GM19043 (cell line): ENCODE measurements around the gene MANSC4.
"Not testable (repeated sequence)": the region's sequence is repeated elsewhere in the genome, so short reads cannot be mapped to it uniquely, and the experiment has no call there.

Experiments used
- ATAC-seq: cut with Tn5 transposase; IDR thresholded peaks from one replicate; pipeline ENCODE4 v1.9.1; 2021; ENCODE audit warnings: low read depth; ENCODE audit not compliant: unreplicated experiment

MANSC4 gene

DNA sequence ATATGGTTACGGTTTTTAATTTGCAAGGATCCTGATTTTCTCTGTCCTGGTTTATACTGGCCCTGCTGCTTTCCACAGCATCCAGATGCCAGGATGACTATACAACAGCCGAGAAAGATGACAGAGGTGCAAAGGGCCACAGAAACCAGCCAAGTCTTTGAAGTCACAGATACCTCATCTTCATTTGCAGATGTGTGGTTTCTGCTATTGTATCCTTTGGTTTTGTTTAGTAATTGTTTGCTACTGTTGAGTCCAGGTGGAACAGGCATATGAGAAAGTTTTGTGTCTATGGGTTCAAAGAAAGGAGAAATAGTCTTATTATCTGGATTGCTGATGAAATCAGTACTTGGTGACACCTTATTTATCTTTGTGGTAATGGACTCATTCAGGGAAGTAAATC lies 17.3 kb downstream of the MANSC4 start:
- no peak for ATAC-seq

DNA sequence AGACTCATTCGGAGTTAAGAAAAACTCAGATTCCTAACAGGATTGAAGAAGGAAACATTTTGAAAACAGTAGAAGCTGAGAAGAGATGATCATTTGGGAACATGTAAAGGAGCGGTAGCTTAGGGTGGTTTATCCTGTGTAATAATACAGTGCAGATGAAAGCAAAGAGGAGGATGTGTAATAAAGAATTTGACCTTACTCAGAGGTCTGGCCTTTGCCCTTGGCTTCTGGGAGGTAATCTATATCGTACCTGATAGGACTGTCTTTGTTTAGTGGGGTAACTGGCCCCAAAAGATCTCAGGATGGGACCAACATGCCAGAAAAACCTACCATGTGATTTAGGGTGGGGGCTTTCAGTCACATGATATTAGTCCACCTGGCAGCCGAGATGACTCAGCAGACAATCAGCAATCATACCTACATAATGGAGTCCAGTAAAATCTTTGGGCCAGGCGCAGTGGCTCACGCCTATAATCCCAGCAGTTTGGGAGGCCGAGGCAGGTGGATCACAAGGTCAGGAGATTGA lies 23.3 kb downstream of the MANSC4 start:
- ATAC-seq: no peak

DNA sequence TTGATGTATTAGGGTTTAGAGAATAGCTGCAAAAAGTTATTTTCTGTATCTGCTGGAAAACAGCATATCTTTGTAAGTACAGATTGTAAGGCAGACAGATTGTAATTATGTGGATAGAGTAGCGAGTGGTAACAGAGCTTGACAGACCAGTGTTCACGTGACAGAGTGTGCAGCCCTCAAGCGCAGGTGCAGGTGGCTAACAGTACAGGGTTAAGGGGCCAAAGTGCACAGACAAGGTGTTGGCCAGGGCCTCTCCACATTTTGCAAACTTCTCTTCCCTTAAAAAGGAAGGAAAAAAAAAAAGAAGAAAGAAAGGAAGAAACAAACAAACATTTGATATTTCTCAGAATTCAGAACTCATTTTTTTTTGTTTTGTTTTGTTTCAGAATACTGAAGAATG lies 25.2 kb downstream of the MANSC4 start:
- no peak for ATAC-seq

DNA sequence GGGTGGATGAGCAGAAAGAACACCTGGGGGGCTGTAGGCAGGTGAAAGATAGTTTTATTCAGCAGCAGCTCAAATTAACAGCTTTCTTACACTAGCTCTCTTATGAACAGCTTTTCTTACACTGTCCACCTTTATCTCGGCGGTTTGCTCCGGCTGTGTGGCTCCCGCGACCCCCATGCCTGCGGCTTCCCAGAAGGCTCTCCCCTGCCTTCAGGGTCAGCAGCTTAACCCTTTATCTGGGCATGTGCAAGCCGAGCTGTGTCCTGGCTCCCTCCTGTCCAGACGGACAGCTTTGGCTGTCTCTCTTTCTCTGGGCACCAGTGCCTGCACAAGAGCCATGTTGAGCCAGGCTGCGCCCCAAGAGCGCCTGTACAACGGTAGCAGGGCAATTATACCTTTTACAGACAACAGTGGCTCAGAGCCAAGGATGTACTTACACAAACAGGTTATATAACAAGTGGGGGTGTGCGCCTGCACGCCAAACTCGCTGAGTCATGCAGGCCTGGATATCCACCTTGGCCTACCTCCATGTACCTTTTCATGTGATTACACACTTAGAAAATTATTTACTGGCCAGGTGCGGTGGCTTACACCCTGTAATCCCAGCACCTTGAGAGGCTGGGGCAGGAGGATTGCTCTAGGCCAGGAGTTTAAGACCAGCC lies 28.5 kb downstream of the MANSC4 start:
- ATAC-seq: no peak

DNA sequence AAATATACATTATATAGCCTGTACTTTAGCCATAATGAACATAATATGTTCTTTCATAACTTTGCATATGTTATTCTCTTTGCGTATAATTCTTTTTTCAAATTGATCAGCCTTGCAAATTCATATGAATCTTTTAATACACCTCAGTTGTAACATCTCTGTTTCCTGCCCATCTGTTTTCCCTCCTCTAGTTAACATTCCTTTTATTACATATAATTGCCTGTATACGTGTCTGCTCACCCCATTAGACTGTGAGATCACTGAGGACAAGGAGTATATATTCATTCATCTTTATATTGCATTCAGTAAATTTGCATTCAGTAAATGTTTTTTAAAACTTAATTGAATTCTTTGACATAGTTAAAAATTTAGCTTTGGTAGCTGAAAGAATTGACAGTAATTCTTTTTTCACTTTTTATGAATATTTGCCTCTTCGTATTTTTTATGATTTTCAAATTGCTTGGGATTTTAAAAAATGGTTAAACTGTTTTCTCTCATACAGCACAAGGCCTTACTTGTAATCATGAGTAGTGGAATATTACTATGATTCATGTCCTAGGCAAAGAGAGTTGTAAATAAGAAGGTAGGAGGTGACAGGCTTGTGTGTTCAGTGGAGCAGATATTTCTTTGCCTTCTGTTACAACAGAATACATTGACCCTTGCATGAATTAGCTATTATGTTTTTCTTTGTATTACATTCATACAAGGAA lies 32.8 kb downstream of the MANSC4 start:
- no peak for ATAC-seq

DNA sequence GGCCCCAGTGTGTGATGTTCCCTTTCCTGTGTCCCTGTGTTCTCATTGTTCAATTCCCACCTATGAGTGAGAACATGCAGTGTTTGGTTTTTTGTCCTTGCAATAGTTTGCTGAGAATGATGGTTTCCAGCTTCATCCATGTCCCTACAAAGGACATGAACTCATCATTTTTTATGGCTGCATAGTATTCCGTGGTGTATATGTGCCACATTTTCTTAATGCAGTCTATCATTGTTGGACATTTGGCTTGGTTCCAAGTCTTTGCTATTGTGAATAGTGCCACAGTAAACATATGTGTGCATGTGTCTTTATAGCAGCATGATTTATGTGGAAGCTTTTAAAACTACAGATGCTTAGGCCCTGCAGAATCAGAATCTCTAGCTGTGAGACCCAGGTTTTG lies 34.3 kb downstream of the MANSC4 start:
- not testable (repeated sequence) for ATAC-seq

DNA sequence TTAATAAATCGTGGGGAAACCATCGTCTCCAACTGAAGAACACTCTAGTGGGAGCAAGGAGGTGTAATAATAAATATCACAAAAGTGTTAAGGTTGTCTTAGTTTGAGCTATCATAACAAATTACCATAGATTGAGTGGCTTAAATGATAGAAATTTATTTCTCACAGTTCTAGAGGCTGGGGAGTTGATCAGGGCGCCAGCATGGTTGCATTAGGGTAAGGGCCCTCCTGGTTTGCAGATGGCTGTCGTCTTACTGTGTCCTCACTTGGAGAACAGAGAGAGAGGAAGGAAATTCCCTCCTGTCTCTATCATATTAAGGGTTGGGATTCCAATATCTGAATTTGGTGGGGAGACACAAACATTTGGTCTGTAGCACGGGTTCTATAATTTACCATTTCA lies 36.4 kb downstream of the MANSC4 start:
- ATAC-seq: no peak

DNA sequence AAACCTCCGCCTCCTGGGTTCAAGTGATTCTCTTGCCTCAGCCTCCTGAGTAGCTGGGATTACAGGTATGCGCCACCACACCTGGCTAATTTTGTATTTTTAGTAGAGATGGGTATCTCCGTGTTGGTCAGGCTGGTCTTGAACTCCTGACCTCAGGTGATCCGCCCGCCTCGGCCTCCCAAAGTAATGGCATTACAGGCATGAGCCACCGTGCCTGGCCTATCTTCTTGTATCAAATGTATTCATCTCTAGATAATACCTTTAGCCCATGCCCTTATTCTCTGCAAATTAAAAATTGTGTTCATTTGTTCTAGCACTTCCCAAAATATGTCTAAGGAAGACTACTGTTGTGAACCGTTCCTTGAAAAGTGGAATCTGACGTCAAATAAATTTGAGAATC lies 45.7 kb downstream of the MANSC4 start:
- not testable (repeated sequence) for ATAC-seq

DNA sequence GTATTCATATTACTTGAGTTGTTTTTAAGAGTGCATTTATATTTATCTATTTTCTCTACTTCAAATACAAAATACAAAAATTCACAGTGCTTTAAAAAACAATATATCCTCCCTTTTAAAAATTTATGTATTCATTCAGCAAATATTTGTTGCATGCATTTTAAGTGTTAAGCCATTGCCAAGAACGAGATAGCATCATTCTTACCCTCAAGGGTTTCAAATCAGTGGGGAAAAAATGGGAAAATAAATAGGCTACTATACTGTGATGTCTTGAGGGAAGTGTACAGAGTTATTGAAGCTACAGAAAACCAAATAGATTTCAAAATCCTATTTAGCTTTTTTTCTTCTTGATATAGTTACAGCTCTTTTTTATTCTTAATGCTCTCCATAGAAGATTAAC lies 46.2 kb downstream of the MANSC4 start:
- ATAC-seq: no peak

DNA sequence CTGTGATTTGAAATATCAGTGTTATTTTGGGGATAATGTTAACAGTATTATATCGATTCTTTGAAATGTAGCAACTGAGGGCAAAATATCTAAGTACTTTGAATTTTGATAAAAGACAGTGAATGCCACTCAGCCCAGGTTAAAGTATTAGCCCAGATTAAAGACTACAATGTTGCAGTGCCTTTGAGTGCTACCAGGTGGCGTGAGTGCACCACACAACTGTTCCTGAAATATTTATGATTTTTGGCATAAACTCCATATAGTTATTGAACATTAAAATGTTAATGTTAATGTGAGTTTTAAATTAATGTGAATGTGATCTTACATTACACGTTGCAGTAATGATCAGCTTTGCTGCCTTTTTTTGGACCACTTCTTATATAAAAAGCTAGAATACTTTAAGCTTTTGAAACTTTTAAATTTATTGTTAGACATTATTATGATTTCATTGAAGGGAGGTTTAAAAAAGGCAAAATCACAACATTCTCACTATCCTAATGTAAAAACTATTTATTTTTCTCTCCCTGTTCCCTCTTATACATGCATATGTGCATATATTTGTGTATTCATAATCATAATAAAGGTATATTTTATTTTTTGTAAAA lies 46.9 kb downstream of the MANSC4 start:
- peak; percentile 53 for ATAC-seq

DNA sequence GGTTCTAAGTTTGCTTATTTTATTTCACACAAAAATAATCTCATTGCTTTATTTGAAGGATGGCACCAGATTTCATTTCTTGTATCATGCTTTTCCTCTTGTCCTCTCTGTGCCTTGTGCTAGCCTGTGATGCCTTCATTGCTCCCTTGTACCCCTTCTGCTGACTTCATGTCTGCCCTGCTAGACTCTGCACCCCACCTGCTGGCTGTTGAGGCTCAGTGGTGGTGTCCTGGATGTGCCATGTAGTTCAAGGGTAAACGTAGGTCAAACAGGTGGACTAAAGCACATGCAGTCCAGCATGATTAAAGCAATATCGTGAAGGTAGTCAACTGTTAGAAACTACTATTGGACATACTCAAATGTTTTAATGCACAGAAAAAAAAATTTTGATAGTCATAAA lies 47.8 kb downstream of the MANSC4 start:
- ATAC-seq: no peak

DNA sequence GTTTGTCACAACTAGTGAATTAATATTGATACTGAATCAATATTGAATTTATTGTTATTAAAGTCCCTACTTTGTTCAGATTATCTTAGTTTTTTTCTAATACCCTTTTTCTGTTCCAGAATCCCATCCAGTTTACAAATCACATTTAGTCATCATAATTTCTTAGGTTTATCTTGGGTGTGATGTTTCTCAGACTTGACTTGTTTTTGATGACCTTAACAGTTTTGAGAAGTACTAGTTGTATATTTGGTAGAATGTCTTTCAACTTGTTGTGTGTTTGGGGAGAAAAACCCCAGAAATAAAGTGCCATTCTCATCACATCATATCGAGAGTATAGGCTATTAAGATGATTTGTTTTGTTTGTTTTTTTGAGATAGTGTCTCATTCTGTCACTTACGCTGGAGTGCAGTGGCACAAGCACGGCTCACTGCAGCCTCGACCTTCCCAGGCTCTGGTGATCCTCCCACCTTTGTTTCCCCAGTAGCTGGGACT lies 49.9 kb downstream of the MANSC4 start:
- ATAC-seq: no peak

DNA sequence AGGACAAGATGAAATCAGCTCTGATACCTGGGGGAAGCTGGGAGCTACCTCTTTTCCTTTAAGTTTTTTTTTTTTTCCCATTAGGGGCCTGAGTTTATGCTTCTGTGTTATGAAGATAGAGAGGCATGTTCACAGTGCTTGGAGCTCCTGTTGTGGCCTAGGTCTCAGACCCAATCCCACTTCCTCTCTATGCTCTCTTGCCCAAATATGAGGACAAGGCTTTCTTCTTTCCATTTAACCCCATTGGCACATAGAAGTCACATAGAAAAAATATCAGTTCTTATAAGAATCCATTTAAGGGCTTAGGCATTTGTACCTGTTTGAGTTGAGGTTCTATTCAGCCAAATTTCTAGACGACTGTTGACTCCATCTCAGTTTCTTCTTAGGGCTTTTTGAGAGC lies 56.8 kb downstream of the MANSC4 start:
- no peak for ATAC-seq
